ENCODE results near the gene KDM2B. TPM values are rescaled to one million over a fixed set of nuclear protein-coding genes. Genes with fewer than 3 reads are reported as not detected.

Gene KDM2B
- total RNA-seq, 3 donors from 2014 or later = 12.3 to 26.8 (median 16.7) TPM

GRCh38 chr12:121536899-121537813 lies 43.7 kb downstream of the KDM2B start:
- TF ChIP-seq CTCF (IDR thresholded peaks at IDR 0.05) (no peak), POLR2AphosphoS5 (IDR thresholded peaks at IDR 0.05) (peak in 1 of 3 donors; percentile 46), POLR2A (IDR thresholded peaks at IDR 0.05) (no peak)
- Histone ChIP-seq H3K9me3 (no peaks in the 10 kb centered on the region), H3K27ac (peak overlapping the region; percentile 84 to 89), H3K4me3 (peak overlapping the region; percentile 58 to 75 (median 72)), H3K27me3 (no peaks in the 10 kb centered on the region), H3K36me3 (no peaks in the 10 kb centered on the region), H3K4me1 (peaks cover 0 to 3% of the 10 kb centered on the region in 2 donors)
- peak; percentile 74 to 83 for DNase-seq (ENCODE audit: low spot score in 2 of 2)
- intact Hi-C loops (cut with DNase I; ENCODE audit: low total_unique reads) = no loop called here

GRCh38 chr12:121536054-121536898 lies 44.5 kb downstream of the KDM2B start:
- Histone ChIP-seq H3K9me3 (no peaks in the 10 kb centered on the region), H3K27me3 (no peaks in the 10 kb centered on the region), H3K36me3 (no peaks in the 10 kb centered on the region), H3K27ac (peak overlapping the region; percentile 84 to 89), H3K4me3 (peak overlapping the region; percentile 58 to 75 (median 72)), H3K4me1 (peaks cover 0 to 3% of the 10 kb centered on the region in 2 donors)
- peak in 1 of 2 donors; percentile 37 for DNase-seq (ENCODE audit: low spot score in 2 of 2)
- intact Hi-C loops (cut with DNase I; ENCODE audit: low total_unique reads) = no loop called here
- TF ChIP-seq POLR2AphosphoS5 (IDR thresholded peaks at IDR 0.05) = no peak
- TF ChIP-seq CTCF (IDR thresholded peaks at IDR 0.05) = no peak
- TF ChIP-seq POLR2A (IDR thresholded peaks at IDR 0.05) = no peak

- intact Hi-C loops (cut with DNase I; ENCODE audit: low total_unique reads) = no loop called here
- TF ChIP-seq POLR2AphosphoS5 (IDR thresholded peaks at IDR 0.05) (no peak), POLR2A (IDR thresholded peaks at IDR 0.05) (no peak)
- Histone ChIP-seq H3K36me3 (no peaks in the 10 kb centered on the region), H3K9me3 (no peaks in the 10 kb centered on the region), H3K27me3 (no peaks in the 10 kb centered on the region), H3K4me1 (peaks cover 0 to 3% of the 10 kb centered on the region in 2 donors), H3K4me3 (peak overlapping the region; percentile 58 to 75 (median 72)), H3K27ac (peak overlapping the region; percentile 84 to 89)
- no peak for DNase-seq (ENCODE audit: low spot score in 2 of 2)
These were observed 45.4 kb downstream of the KDM2B start for GRCh38 chr12:121535150-121536053.

- Histone ChIP-seq H3K27me3 (no peaks in the 10 kb centered on the region), H3K9me3 (no peaks in the 10 kb centered on the region), H3K4me1 (peaks cover 0 to 3% of the 10 kb centered on the region in 2 donors), H3K4me3 (no peak overlapping the region), H3K27ac (no peak overlapping the region), H3K36me3 (no peaks in the 10 kb centered on the region)
- intact Hi-C loops (cut with DNase I; ENCODE audit: low total_unique reads) = no loop called here
- no peak for TF ChIP-seq POLR2A (IDR thresholded peaks at IDR 0.05)
- no peak for TF ChIP-seq POLR2AphosphoS5 (IDR thresholded peaks at IDR 0.05)
- no peak for TF ChIP-seq CTCF (IDR thresholded peaks at IDR 0.05)
- no peak for DNase-seq (ENCODE audit: low spot score in 2 of 2)
These were observed 46.2 kb downstream of the KDM2B start for GRCh38 chr12:121534495-121535148.

All from breast epithelium (tissue), 4 donors.